Liver (tissue), 9 donors: Measurements from ENCODE around the gene NDUFB2. TPM values are rescaled to one million over a fixed set of nuclear protein-coding genes. Genes with fewer than 3 reads are reported as not detected.

Source experiments
- DNase-seq: peaks from one replicate; pipeline ENCODE4 v3.0.0-alpha.2; 2017; ENCODE audit warnings: low spot score
- H3K27ac ChIP-seq, 2 donors: one replicate each; pipeline ENCODE4 v1.7.0; 2013; ENCODE audit warnings: inconsistent platforms in 2 of 2, low read length in 2 of 2, control low read depth in 1 of 2, low read depth in 1 of 2, mild to moderate bottlenecking in 1 of 2
- H3K27me3 ChIP-seq, 4 donors: one replicate each; pipeline versions ENCODE4 v1.6.1 to v1.7.0; 2013; ENCODE audit warnings: low read length in 3 of 4, inconsistent platforms in 1 of 4, mild to moderate bottlenecking in 1 of 4, moderate library complexity in 1 of 4; ENCODE audit not compliant: control insufficient read depth in 4 of 4, insufficient read depth in 4 of 4
- H3K36me3 ChIP-seq, 4 donors: one replicate each; pipeline versions ENCODE4 v1.6.1 to v1.7.0; 2013; ENCODE audit warnings: low read length in 3 of 4, mild to moderate bottlenecking in 3 of 4, low read depth in 1 of 4, moderate library complexity in 1 of 4; ENCODE audit not compliant: control insufficient read depth in 4 of 4, insufficient read depth in 3 of 4
- H3K4me1 ChIP-seq, 4 donors: one replicate each; pipeline versions ENCODE4 v1.6.1 to v1.7.0; 2013; ENCODE audit warnings: low read length in 3 of 4, mild to moderate bottlenecking in 3 of 4, moderate library complexity in 1 of 4; ENCODE audit not compliant: control insufficient read depth in 4 of 4, insufficient read depth in 4 of 4
- H3K4me3 ChIP-seq, 3 donors: one replicate each; pipeline versions ENCODE4 v1.6.1 to v1.7.0; 2013; ENCODE audit warnings: low read length in 3 of 3, control low read depth in 1 of 3, low read depth in 1 of 3, mild to moderate bottlenecking in 1 of 3
- H3K9ac ChIP-seq, 2 donors: one replicate each; pipeline ENCODE4 v1.7.0; 2013; ENCODE audit warnings: low read length in 2 of 2, mild to moderate bottlenecking in 2 of 2, moderate library complexity in 2 of 2, control low read depth in 1 of 2, low read depth in 1 of 2
- H3K9me3 ChIP-seq, 4 donors: one replicate each; pipeline versions ENCODE4 v1.6.1 to v1.7.0; 2013; ENCODE audit warnings: low read length in 3 of 4; ENCODE audit not compliant: control insufficient read depth in 4 of 4
- EGR1 ChIP-seq, 2 donors: IDR thresholded peaks; 2 replicates each; pipeline ENCODE4 v1.6.1; 2016 to 2018; ENCODE audit warnings: antibody characterized with exemption in 2 of 2, low read depth in 2 of 2
- FOXA1 ChIP-seq: IDR thresholded peaks from 2 replicates; pipeline ENCODE4 v1.6.1; 2016; ENCODE audit warnings: antibody characterized with exemption
- FOXA2 ChIP-seq: IDR thresholded peaks from 2 replicates; pipeline ENCODE4 v1.6.1; 2016; ENCODE audit warnings: antibody characterized with exemption
- GABPA ChIP-seq, 2 donors: IDR thresholded peaks in 1 of 2; conservative IDR thresholded peaks in 1 of 2; 2 replicates each; pipeline ENCODE4 v1.6.1; 2016; ENCODE audit warnings: antibody characterized with exemption in 2 of 2, mild to moderate bottlenecking in 1 of 2, moderate library complexity in 1 of 2
- HNF4A ChIP-seq, 2 donors: conservative IDR thresholded peaks; 2 replicates each; pipeline ENCODE4 v1.6.1; 2016; ENCODE audit warnings: antibody characterized with exemption in 2 of 2, mild to moderate bottlenecking in 2 of 2
- HNF4G ChIP-seq: IDR thresholded peaks from 2 replicates; pipeline ENCODE4 v1.6.1; 2016; ENCODE audit warnings: antibody characterized with exemption
- JUND ChIP-seq, 2 donors: IDR thresholded peaks; 2 replicates each; pipeline ENCODE4 v1.6.1; 2016; ENCODE audit warnings: antibody characterized with exemption in 2 of 2
- NR2F2 ChIP-seq: IDR thresholded peaks from 2 replicates; pipeline ENCODE4 v1.6.1; 2016; ENCODE audit warnings: antibody characterized with exemption
- RAD21 ChIP-seq, 2 donors: IDR thresholded peaks; 2 replicates each; pipeline ENCODE4 v1.6.1; 2016; ENCODE audit warnings: antibody characterized with exemption in 2 of 2, mild to moderate bottlenecking in 2 of 2
- RXRA ChIP-seq, 2 donors: IDR thresholded peaks; 2 replicates each; pipeline ENCODE4 v1.6.1; 2017 to 2018; ENCODE audit warnings: antibody characterized with exemption in 2 of 2, mild to moderate bottlenecking in 1 of 2
- SP1 ChIP-seq: IDR thresholded peaks from 2 replicates; pipeline ENCODE4 v1.6.1; 2018; ENCODE audit warnings: antibody characterized with exemption, mild to moderate bottlenecking
- TAF1 ChIP-seq: conservative IDR thresholded peaks from 2 replicates; pipeline ENCODE4 v1.6.1; 2016; ENCODE audit warnings: antibody characterized with exemption, mild to moderate bottlenecking
- YY1 ChIP-seq: IDR thresholded peaks from 2 replicates; pipeline ENCODE4 v1.6.1; 2016; ENCODE audit warnings: antibody characterized with exemption, mild to moderate bottlenecking
- WGBS: extraction: QIAGEN DNeasy Blood & Tissue Kit; methylation state at CpG from one replicate; pipeline ENCODE4 v1.1.7; 2013; 5-methylcytosine and 5-hydroxymethylcytosine counted together
- polyA plus RNA-seq, 2 donors: library from polyadenylated mRNA; stranded (reverse) in 1 of 2; unstranded in 1 of 2; fragments of 200-250 nt in 1 of 2; fragments of >200 nt in 1 of 2; fragmentation: Nextera tagmentation in 1 of 2; extraction: Ambion mirVana in 1 of 2; gene quantifications; one replicate each; pipeline versions ENCODE4 v1.2.1 to v1.2.3, GENCODE V29; 2013 to 2015
- total RNA-seq, 2 donors: library from RNA; depleted of rRNA; stranded (reverse); fragments of >200 nt; gene quantifications; one replicate each; pipeline ENCODE4 v1.2.3, GENCODE V29; 2014
- TF ChIP-seq, protein P1 (sequence below): IDR thresholded peaks from 2 replicates; pipeline ENCODE4 v1.6.1; 2016; ENCODE audit warnings: antibody characterized with exemption
- TF ChIP-seq, protein P2 (sequence below): IDR thresholded peaks from 2 replicates; pipeline ENCODE4 v1.6.1; 2016; ENCODE audit warnings: antibody characterized with exemption
- TF ChIP-seq, protein P3 (sequence below): fragments of 150-350 bp; IDR thresholded peaks from 2 replicates; pipeline ENCODE4 v1.5.1; 2017; ENCODE audit warnings: improper control_type of control experiment, low read depth, low read length; ENCODE audit not compliant: missing input control
- TF ChIP-seq, protein P4 (sequence below): IDR thresholded peaks from 2 replicates; pipeline ENCODE4 v1.6.1; 2016; ENCODE audit warnings: antibody characterized with exemption, mild to moderate bottlenecking
- TF ChIP-seq, protein P5 (sequence below): IDR thresholded peaks from 2 replicates; pipeline ENCODE4 v1.6.1; 2016; ENCODE audit warnings: antibody characterized with exemption
- donor health status: healthy.
- donor health status: healthy.
- donor health status: healthy.
- donor health status: healthy.
- donor health status: healthy.

NDUFB2 gene
- total and polyA plus RNA-seq, 4 donors = 60.4 to 435 (median 150) TPM

DNA sequence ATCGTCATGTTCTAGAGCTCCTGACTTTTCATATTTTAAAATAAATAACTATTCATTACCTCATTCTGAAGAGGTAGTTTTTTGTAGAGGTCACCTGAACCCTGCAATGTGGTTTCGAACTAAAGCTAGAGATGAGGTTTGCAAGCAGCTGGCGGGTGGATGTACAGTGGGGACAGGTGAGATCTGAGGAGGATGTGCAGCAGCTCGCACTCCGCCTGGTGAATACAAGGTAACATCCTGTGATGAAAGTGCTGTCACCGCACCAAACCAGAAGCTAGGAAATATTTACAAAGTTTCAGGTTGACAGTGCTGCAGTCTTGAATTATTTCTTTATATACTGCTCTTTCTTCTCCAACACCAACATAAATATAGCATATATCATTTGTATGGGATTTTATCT, 26.5 kb downstream of the NDUFB2 start:
- Histone ChIP-seq H3K36me3 (peaks cover 0 to 1% (median 0%) of the 10 kb centered on the region in 4 donors), H3K27me3 (no peaks in the 10 kb centered on the region), H3K9me3 (no peaks in the 10 kb centered on the region), H3K27ac (no peak overlapping the region), H3K9ac (no peak overlapping the region), H3K4me3 (no peak overlapping the region), H3K4me1 (peaks cover 1 to 13% (median 10%) of the 10 kb centered on the region in 4 donors)
- no peak for TF ChIP-seq HNF4A (conservative IDR thresholded peaks at IDR 0.05)
- no peak for TF ChIP-seq NR2F2
- no peak for DNase-seq
- WGBS = 90% methylated on average over 6 of the region's 6 CpGs

DNA sequence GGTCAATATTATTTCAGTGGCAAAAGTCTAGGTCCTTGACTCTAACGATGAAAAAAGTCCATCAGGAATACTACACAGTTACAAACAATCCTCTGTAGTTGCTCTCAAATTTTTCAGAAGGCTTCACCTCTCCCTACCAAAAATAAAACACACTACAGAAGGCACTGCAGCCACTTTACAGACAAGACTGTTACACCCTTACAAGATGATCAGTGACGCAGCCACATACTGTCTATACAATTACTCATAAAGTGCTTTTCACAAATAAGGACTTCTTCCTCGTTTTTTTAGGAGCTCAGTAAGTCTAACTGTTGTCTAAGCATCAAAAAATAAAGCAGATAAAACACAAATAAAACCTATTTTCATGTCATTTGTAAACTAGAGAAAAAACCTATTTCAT, 27.1 kb downstream of the NDUFB2 start:
- no peak overlapping the region for H3K27ac ChIP-seq
- WGBS = 90% methylated on average over 3 of the region's 3 CpGs
- H3K9me3 ChIP-seq = no peaks in the 10 kb centered on the region
- peaks cover 0 to 1% (median 0%) of the 10 kb centered on the region in 4 donors for H3K36me3 ChIP-seq
- H3K9ac ChIP-seq = no peak overlapping the region
- H3K4me1 ChIP-seq = peaks cover 1 to 13% (median 10%) of the 10 kb centered on the region in 4 donors
- DNase-seq = no peak
- TF ChIP-seq JUND (IDR thresholded peaks at IDR 0.05) (no peak), SP1 (no peak), TAF1 (no peak), YY1 (no peak), HNF4G (no peak), RXRA (IDR thresholded peaks at IDR 0.05) (no peak), FOXA1 (no peak), FOXA2 (no peak), GABPA (IDR thresholded peaks at IDR 0.05 in 1 of 2, conservative IDR thresholded peaks at IDR 0.05 in 1 of 2) (no peak), RAD21 (IDR thresholded peaks at IDR 0.05) (no peak), NR2F2 (no peak), HNF4A (conservative IDR thresholded peaks at IDR 0.05) (no peak), EGR1 (IDR thresholded peaks at IDR 0.05; ENCODE audit: low read depth in 2 of 2) (no peak)
- TF ChIP-seq, protein P1, sequence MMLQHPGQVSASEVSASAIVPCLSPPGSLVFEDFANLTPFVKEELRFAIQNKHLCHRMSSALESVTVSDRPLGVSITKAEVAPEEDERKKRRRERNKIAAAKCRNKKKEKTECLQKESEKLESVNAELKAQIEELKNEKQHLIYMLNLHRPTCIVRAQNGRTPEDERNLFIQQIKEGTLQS = no peak
- TF ChIP-seq, protein P2, sequence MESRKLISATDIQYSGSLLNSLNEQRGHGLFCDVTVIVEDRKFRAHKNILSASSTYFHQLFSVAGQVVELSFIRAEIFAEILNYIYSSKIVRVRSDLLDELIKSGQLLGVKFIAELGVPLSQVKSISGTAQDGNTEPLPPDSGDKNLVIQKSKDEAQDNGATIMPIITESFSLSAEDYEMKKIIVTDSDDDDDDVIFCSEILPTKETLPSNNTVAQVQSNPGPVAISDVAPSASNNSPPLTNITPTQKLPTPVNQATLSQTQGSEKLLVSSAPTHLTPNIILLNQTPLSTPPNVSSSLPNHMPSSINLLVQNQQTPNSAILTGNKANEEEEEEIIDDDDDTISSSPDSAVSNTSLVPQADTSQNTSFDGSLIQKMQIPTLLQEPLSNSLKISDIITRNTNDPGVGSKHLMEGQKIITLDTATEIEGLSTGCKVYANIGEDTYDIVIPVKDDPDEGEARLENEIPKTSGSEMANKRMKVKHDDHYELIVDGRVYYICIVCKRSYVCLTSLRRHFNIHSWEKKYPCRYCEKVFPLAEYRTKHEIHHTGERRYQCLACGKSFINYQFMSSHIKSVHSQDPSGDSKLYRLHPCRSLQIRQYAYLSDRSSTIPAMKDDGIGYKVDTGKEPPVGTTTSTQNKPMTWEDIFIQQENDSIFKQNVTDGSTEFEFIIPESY = no peak
- TF ChIP-seq, protein P3, sequence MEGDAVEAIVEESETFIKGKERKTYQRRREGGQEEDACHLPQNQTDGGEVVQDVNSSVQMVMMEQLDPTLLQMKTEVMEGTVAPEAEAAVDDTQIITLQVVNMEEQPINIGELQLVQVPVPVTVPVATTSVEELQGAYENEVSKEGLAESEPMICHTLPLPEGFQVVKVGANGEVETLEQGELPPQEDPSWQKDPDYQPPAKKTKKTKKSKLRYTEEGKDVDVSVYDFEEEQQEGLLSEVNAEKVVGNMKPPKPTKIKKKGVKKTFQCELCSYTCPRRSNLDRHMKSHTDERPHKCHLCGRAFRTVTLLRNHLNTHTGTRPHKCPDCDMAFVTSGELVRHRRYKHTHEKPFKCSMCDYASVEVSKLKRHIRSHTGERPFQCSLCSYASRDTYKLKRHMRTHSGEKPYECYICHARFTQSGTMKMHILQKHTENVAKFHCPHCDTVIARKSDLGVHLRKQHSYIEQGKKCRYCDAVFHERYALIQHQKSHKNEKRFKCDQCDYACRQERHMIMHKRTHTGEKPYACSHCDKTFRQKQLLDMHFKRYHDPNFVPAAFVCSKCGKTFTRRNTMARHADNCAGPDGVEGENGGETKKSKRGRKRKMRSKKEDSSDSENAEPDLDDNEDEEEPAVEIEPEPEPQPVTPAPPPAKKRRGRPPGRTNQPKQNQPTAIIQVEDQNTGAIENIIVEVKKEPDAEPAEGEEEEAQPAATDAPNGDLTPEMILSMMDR = no peak
- TF ChIP-seq, protein P4, sequence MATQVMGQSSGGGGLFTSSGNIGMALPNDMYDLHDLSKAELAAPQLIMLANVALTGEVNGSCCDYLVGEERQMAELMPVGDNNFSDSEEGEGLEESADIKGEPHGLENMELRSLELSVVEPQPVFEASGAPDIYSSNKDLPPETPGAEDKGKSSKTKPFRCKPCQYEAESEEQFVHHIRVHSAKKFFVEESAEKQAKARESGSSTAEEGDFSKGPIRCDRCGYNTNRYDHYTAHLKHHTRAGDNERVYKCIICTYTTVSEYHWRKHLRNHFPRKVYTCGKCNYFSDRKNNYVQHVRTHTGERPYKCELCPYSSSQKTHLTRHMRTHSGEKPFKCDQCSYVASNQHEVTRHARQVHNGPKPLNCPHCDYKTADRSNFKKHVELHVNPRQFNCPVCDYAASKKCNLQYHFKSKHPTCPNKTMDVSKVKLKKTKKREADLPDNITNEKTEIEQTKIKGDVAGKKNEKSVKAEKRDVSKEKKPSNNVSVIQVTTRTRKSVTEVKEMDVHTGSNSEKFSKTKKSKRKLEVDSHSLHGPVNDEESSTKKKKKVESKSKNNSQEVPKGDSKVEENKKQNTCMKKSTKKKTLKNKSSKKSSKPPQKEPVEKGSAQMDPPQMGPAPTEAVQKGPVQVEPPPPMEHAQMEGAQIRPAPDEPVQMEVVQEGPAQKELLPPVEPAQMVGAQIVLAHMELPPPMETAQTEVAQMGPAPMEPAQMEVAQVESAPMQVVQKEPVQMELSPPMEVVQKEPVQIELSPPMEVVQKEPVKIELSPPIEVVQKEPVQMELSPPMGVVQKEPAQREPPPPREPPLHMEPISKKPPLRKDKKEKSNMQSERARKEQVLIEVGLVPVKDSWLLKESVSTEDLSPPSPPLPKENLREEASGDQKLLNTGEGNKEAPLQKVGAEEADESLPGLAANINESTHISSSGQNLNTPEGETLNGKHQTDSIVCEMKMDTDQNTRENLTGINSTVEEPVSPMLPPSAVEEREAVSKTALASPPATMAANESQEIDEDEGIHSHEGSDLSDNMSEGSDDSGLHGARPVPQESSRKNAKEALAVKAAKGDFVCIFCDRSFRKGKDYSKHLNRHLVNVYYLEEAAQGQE = no peak
- TF ChIP-seq, protein P5, sequence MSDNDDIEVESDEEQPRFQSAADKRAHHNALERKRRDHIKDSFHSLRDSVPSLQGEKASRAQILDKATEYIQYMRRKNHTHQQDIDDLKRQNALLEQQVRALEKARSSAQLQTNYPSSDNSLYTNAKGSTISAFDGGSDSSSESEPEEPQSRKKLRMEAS = no peak
- H3K27me3 ChIP-seq = no peaks in the 10 kb centered on the region
- H3K4me3 ChIP-seq = no peak overlapping the region
